Esophagus muscularis mucosa (tissue), 4 donors: Measurements from ENCODE around the gene ZDHHC13.

ENCODE experiments used
- EP300 ChIP-seq: sonication (generic); formaldehyde crosslinking; IDR thresholded peaks from one replicate; pipeline ENCODE4 v1.6.1; 2017; ENCODE audit warnings: antibody characterized with exemption
- POLR2A ChIP-seq: fragments of 450-650 bp; IDR thresholded peaks from one replicate; pipeline ENCODE4 v1.6.1; 2017; ENCODE audit warnings: antibody characterized with exemption, moderate library complexity, mild to moderate bottlenecking, low read depth
- POLR2AphosphoS5 ChIP-seq, 2 donors: sonication (generic); formaldehyde crosslinking; IDR thresholded peaks; one replicate each; pipeline ENCODE4 v1.6.1; 2017; ENCODE audit warnings: antibody characterized with exemption in 2 of 2
- TF ChIP-seq, protein P1 (sequence below), 3 experiments: fragments of 200-600 bp in 2 of 3; fragments of 450-650 bp in 1 of 3; sonication (generic) in 2 of 3; IDR thresholded peaks; one replicate each; pipeline ENCODE4 v1.5.1; 2017 to 2019; ENCODE audit warnings: antibody characterized with exemption in 3 of 3, mild to moderate bottlenecking in 2 of 3, moderate library complexity in 1 of 3

DNA sequence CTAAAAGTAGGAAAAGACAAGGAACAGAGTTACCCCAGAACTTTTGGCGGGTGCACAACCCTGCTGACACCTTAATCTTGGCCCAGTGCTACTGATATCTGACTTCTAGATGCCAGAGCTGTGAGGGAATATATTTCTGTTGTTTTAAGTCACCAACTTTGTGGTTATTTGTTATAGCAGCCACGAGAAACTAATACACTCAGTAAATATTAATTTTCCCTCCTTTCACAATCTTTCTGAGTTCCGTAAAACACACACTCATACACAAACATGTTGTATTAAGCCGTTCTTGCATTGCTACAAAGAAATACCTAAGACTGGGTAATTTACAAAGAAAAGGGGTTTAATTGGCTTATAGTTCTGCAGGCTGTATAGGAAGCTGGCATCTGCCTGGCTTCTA is 16.1 kb upstream of the ZDHHC13 start:
- TF ChIP-seq, protein P1, sequence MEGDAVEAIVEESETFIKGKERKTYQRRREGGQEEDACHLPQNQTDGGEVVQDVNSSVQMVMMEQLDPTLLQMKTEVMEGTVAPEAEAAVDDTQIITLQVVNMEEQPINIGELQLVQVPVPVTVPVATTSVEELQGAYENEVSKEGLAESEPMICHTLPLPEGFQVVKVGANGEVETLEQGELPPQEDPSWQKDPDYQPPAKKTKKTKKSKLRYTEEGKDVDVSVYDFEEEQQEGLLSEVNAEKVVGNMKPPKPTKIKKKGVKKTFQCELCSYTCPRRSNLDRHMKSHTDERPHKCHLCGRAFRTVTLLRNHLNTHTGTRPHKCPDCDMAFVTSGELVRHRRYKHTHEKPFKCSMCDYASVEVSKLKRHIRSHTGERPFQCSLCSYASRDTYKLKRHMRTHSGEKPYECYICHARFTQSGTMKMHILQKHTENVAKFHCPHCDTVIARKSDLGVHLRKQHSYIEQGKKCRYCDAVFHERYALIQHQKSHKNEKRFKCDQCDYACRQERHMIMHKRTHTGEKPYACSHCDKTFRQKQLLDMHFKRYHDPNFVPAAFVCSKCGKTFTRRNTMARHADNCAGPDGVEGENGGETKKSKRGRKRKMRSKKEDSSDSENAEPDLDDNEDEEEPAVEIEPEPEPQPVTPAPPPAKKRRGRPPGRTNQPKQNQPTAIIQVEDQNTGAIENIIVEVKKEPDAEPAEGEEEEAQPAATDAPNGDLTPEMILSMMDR (IDR thresholded peaks at IDR 0.05): no peak
- TF ChIP-seq POLR2A (no peak), EP300 (no peak), POLR2AphosphoS5 (IDR thresholded peaks at IDR 0.05) (no peak)
